Measurements from ENCODE around the gene PDE1A.

DNA sequence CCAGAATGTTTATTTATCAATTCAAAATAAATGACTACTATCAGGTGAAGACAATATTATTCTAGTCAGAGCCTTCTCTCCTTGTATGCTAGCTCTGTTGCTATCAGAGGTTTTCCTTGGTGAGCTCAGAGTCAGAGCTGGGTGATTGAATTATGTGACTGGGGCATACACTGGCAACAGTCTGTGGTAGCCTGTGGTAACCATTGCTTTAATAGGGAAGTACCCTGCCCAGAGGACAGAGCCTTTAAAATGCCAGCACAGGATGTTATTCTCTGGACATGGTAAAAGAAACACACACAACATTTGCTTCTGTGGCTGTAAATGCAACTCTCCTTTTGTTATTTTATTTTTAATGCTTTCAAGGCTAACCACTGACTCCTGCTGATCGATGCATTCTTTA lies 316.5 kb downstream of the PDE1A start:
- no peak for TF ChIP-seq EP300 (IDR thresholded peaks at IDR 0.05)
- TF ChIP-seq CTCF (IDR thresholded peaks at IDR 0.05) = no peak
- no peak for TF ChIP-seq POLR2A (IDR thresholded peaks at IDR 0.05)

Data from stomach (tissue), 4 donors.